ENCODE data around the gene STING1.

DNA sequence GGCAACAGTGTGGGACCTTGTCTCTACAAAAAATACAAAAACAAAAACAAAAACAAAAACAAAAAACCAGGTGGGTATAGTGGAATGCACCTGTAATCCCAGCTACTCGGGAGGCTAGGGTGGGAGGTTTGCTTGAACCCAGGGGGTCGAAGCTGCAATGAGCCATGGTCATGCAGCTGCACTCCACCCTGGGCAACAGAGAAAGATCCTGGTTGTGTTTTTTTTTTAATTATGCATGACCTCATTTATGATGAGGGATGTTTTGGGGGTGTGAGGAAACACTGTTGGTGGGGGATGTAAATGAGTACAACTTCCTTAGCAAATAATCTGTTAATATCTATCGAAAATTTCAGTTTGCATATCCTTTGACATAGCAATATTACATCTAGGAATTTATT, 49.2 kb upstream of the STING1 start:
- TF ChIP-seq, protein P1, sequence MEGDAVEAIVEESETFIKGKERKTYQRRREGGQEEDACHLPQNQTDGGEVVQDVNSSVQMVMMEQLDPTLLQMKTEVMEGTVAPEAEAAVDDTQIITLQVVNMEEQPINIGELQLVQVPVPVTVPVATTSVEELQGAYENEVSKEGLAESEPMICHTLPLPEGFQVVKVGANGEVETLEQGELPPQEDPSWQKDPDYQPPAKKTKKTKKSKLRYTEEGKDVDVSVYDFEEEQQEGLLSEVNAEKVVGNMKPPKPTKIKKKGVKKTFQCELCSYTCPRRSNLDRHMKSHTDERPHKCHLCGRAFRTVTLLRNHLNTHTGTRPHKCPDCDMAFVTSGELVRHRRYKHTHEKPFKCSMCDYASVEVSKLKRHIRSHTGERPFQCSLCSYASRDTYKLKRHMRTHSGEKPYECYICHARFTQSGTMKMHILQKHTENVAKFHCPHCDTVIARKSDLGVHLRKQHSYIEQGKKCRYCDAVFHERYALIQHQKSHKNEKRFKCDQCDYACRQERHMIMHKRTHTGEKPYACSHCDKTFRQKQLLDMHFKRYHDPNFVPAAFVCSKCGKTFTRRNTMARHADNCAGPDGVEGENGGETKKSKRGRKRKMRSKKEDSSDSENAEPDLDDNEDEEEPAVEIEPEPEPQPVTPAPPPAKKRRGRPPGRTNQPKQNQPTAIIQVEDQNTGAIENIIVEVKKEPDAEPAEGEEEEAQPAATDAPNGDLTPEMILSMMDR (IDR thresholded peaks at IDR 0.05), result no peak
- TF ChIP-seq EZH2 (IDR thresholded peaks at IDR 0.05; ENCODE audit: borderline replicate concordance, insufficient read depth, low read depth, low read length, poor library complexity, severe bottlenecking), result no peak

All from B cell (primary cell).